Measurements from ENCODE around the gene TTC34.

Gene TTC34

DNA sequence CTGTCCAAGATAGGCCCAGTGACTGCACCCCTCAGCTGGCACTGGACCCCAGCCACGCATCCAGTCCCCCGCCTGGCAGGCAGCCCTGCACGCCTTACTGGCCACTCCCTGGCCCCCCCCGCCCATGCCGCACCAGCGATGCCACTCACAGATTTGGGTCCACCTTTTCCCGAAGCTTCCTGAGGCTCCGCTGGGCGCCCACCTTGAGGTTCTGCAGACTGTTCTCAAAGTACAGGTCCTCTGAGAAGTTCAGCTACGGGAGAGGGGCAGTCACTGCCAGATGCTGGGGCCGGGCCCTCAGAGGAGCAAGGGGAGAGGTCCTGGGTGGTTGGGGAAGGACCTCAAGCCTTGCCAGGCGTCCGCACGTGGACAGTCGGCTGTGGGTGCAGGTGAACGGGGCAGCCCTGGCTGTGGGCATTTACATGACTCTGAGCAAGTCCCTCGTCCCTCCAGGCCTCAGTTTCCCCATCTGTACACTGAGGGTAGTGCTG is 206.8 kb downstream of the TTC34 start:
- no peak for FAIRE-seq
- TF ChIP-seq TAF1 (IDR thresholded peaks at IDR 0.05; ENCODE audit: borderline replicate concordance, low read depth, low read length) = no peak
- no peak for TF ChIP-seq POLR2A (IDR thresholded peaks at IDR 0.05; ENCODE audit: low read depth, low read length)
- TF ChIP-seq POLR2AphosphoS5 (IDR thresholded peaks at IDR 0.05; ENCODE audit: low read depth, low read length) = no peak
- DNase-seq (ENCODE audit: insufficient read length) = no peak

DNA sequence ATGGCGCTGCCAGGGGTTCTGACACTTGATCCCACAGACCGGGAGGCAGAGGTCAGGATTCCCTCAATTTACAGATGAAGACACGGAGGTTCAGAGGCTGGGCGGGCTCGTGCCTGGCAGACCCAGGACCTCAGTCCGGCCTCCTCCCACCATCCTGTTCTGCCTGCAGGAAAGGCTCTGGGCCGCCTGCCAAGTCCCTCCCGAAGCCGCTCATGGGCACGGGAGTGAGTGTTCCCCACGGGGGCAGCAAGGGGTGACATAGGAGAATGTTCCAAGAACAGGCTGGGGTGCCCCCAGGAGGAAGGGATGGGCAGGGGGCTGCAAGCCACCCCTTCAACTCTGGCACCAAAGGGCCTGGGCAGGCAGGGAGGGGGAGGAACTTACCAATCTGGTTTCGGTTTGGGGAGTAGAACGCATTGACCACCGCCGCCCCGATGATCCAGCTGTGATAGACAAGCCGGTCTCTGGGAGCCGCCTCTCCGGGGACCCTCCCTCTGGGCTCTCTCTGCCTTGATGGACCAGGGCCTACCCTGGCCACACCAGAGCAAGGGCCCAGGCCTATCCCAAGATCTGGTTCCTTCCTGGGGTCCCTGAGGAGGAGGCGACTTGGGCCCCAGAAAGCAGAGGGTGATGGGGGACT is 207.4 kb downstream of the TTC34 start:
- FAIRE-seq (no peak), DNase-seq (ENCODE audit: insufficient read length) (no peak)
- TF ChIP-seq POLR2AphosphoS5 (IDR thresholded peaks at IDR 0.05; ENCODE audit: low read depth, low read length) (no peak), POLR2A (IDR thresholded peaks at IDR 0.05; ENCODE audit: low read depth, low read length) (no peak), TAF1 (IDR thresholded peaks at IDR 0.05; ENCODE audit: borderline replicate concordance, low read depth, low read length) (no peak)

DNA sequence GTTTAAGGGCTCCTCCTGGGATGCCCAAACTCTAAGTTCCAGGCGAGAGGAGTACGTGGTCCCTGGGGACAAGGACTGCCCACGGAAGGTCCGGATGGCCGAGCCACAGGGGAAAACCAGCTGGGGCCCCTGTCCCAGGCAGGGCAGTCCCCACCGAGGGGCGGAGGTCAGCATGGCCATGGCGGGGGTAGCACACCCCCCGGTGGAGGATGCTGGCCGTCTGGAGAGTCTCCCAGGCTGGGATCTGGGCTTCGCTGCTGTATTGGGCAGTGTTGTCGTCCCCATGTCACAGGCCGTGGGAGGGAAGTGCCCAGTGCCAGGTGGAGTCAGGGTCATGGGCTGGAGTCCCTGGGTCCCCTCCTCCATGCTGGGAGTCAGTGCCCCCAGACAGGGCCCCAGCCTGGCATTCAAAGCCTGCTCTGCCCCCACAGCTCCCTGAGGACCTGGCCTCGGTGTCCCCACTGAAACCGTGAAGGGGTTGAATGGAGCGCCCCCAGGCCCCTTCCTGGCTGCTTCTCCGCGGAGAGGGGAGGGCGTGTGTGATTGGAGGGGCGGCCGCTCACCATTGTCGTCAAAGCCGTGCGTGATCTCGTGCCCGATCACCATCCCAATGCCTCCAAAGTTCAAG is 208.1 kb downstream of the TTC34 start:
- DNase-seq (ENCODE audit: insufficient read length) (no peak), FAIRE-seq (no peak)
- TF ChIP-seq POLR2AphosphoS5 (IDR thresholded peaks at IDR 0.05; ENCODE audit: low read depth, low read length) (no peak), POLR2A (IDR thresholded peaks at IDR 0.05; ENCODE audit: low read depth, low read length) (no peak), TAF1 (IDR thresholded peaks at IDR 0.05; ENCODE audit: borderline replicate concordance, low read depth, low read length) (no peak)

DNA sequence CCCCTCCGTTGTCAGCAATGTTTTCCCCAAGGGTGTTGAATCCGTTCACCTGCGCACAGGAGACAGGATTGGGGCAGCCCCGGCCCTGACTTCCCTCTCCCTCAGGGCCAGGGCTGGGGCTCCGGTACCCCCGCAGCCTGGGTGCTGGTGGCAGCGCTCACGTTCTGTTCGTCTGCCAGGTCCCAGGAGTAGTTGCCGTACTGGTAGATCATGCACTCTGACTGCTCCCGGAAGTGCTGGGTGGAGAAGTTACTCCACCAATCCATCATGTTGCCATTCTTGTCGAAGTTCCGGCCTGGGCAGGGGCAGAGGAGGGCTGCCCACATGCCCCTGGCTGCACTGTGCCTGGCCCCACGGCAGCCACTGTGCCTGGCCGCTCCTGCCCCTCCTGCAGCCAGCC is 208.8 kb downstream of the TTC34 start:
- no peak for TF ChIP-seq TAF1 (IDR thresholded peaks at IDR 0.05; ENCODE audit: borderline replicate concordance, low read depth, low read length)
- TF ChIP-seq POLR2AphosphoS5 (IDR thresholded peaks at IDR 0.05; ENCODE audit: low read depth, low read length) = no peak
- no peak for TF ChIP-seq POLR2A (IDR thresholded peaks at IDR 0.05; ENCODE audit: low read depth, low read length)
- no peak for FAIRE-seq
- DNase-seq (ENCODE audit: insufficient read length) = no peak

DNA sequence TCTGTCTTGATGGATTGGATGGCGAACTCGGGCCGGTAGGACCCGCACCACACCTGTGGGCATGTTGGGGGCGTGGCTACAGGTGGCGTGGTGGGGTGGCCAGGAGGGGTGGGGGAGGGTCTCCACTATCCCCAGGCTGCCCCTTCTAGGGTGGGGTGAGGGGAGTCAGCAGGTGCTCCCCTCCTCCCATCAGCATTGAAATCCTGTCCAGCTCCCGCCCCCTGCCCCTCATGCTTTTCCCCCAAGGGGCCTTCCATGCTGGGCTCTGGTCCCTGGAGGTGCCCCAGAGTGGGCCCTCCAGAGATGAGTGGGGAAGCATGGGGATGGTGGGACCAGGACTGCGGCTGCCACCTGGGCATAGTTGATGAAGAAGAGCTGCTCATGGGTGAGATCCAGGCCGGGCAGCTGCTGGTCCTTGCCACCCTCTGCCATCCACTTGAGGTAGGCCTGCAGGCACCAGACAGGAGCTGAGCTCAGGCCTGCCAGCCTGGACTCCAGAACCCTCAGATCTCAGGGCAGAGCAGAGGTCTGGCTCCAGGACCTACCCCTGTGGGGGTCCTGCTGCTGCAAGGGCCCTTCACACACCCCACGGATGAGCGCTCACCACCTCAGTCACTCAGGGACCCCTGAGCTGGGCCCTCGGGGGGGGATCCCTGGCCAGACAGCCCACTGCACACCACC is 209.8 kb downstream of the TTC34 start:
- DNase-seq (ENCODE audit: insufficient read length) (no peak), FAIRE-seq (no peak)

DNA sequence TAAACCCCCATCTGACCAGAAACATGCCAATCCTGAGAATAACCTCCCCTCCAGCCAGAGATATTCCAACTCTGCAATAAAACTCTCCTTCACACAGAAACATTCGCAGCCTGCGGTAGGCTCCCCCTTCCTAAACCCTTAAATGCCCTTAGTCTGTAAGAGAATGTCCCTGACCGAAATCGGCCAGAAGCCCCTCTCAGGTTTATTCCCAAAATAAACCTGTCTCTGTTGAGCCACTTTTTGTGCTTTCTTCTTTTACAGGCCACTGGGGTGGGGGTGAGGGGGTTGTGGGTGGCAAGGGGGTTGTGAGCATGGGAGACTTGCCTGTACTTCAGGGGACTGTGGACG is 210.3 kb downstream of the TTC34 start:
- DNase-seq (ENCODE audit: insufficient read length) (no peak), FAIRE-seq (no peak)
- TF ChIP-seq TAF1 (IDR thresholded peaks at IDR 0.05; ENCODE audit: borderline replicate concordance, low read depth, low read length) = no peak
- TF ChIP-seq POLR2A (IDR thresholded peaks at IDR 0.05; ENCODE audit: low read depth, low read length) = no peak
- no peak for TF ChIP-seq POLR2AphosphoS5 (IDR thresholded peaks at IDR 0.05; ENCODE audit: low read depth, low read length)

More for the DNA sequence above, 209.8 kb downstream of the TTC34 start:
- TF ChIP-seq POLR2A (IDR thresholded peaks at IDR 0.05; ENCODE audit: low read depth, low read length) (no peak), TAF1 (IDR thresholded peaks at IDR 0.05; ENCODE audit: borderline replicate concordance, low read depth, low read length) (no peak), POLR2AphosphoS5 (IDR thresholded peaks at IDR 0.05; ENCODE audit: low read depth, low read length) (no peak)

DNA sequence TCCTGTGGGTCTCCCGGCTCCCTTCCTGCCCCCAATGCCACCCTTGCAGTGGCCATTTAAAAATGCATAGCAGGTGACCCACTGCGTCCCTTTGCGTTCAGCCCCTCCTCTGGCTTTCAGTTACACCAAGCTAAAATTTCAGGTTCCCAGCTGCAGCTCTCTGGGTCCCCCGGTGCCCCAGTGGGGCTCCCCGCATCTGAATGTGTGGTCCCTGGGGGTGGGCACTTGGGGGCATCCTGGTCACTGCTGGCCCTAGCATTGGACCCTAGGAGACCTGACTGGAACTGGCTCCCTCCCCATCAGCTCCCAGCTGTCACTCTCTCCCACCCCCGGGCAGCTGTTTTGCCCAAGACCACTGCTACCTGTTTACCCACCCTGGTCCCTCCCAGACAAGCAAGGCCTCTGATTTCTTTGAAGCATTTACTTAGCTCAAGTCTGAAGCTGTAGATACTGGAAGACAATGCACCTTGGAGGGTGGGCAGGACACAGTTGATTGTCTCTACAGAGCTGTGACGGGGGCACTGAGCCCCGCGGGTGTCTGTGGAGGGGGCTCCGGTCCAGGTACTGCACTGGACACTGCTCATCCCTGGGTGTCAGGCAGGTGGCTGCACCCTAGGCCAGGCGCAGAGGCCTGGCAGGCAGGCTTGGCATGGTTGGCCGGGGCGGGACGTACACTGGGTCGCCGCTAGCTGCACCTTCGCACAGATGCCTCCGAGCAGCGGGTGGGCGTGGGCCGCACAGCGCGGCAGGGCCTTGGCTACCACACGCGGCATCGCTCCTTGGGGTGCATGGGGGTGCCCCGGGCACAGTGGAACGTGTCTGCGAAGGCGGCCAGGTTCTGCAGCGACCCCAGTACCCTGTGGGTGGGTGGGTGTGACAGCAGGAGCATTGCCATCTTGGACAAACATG is 211.0 kb downstream of the TTC34 start:
- FAIRE-seq (no peak), DNase-seq (ENCODE audit: insufficient read length) (no peak)
- no peak for TF ChIP-seq POLR2AphosphoS5 (IDR thresholded peaks at IDR 0.05; ENCODE audit: low read depth, low read length)
- no peak for TF ChIP-seq POLR2A (IDR thresholded peaks at IDR 0.05; ENCODE audit: low read depth, low read length)

DNA sequence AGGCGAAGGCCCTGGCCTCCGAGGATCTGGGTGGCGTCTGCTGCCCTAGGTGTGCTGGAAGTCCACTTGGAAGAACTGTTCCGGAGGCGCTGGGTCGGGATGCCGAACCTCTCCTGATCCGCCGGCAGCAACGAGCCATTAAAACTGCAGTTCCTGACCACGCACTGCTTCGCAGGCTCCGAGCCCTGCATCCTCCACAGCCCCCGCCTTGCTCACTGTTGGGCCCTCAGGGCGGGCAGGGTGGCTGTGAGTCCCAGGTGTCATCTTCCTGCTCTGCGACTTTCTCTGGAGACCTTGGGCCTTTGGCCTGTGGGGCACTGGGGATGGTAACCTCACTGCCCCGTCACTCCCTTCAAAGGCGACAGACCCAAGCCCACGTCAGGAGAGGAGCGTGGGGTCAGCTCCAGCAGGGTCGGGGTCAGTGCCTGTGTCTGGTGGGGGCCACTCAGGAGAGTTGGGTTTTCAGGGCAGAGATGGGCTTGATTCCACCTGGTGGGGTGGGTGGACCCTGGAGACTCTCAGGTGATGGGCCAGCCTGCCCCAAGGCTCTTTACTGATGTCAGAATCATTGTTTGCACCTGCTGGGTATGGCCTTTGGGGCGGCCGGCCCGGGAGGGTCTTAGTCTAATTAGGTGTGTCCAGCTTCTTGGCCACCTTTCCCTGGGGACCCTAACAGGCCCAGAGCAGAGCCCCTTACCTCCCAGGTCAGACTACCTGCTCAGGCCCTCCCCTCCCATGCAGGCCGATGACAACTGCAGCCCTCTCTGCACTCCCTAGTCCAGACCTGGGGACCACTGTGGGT is 211.9 kb downstream of the TTC34 start:
- no peak for DNase-seq (ENCODE audit: insufficient read length)
- TF ChIP-seq TAF1 (IDR thresholded peaks at IDR 0.05; ENCODE audit: borderline replicate concordance, low read depth, low read length) (no peak), POLR2A (IDR thresholded peaks at IDR 0.05; ENCODE audit: low read depth, low read length) (no peak), POLR2AphosphoS5 (IDR thresholded peaks at IDR 0.05; ENCODE audit: low read depth, low read length) (no peak)
- no peak for FAIRE-seq

DNA sequence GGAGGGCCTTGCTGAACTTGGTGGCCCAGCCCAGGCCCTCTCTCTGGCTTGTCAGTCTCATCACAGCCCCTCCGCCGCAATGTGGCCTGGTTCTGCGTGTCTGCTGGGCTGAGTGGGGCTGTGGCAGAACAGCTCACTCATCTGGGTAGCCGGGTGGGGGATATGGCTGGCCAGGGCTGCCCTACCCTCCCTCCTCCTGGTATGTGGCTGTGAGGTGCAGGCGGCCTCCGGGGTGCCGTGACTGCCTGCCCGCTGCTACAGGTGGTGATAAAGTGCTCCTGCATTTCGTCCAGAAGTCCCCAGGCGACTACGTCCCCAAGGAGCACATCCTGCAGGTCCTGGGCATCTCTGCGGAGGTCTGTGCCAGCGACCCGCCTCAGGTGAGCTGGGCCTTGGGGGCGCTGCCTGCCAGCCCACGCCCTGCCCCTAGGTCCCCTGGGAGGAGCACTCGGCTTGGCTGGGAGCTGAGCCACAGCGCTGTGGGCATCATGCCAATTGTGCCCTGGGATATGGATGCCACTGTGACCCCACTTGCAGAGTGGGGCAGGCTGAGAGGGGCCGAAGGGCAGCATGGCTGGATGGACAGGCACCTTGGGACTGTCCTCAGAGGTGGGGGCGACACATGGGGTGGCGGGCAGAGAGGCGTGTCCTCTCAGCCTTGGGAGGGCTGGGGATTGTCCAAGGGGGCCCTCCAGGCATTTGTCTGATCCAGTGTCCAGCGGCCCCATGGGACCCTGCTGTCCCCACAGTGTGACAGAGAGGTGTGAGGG is 212.6 kb downstream of the TTC34 start:
- FAIRE-seq (no peak), DNase-seq (ENCODE audit: insufficient read length) (no peak)
- TF ChIP-seq POLR2A (IDR thresholded peaks at IDR 0.05; ENCODE audit: low read depth, low read length) (no peak), POLR2AphosphoS5 (IDR thresholded peaks at IDR 0.05; ENCODE audit: low read depth, low read length) (no peak), TAF1 (IDR thresholded peaks at IDR 0.05; ENCODE audit: borderline replicate concordance, low read depth, low read length) (no peak)

Measured in GM12892 (cell line).